ENCODE measurements around the gene SCNN1A.

SCNN1A gene

DNA sequence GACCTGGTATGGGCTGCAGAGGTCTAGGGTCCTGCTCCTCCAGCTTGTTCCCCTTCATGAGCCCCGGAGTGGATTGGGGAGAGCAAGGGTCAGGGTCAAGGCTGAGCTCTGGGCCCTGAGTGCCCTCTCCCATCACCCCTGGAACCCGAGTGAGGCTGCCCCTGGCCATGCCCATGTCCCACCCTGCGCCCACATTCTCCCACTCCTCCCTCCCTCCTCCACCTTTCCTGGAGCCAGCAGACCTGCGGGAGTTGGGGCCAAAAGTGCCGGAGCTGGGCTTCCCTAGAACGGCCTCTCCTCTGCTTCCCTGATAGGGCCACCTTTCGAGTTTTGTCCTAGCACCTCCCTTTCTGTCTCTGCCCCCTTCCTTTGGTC lies 590 bp downstream of the SCNN1A start:
- TF ChIP-seq, protein P1, sequence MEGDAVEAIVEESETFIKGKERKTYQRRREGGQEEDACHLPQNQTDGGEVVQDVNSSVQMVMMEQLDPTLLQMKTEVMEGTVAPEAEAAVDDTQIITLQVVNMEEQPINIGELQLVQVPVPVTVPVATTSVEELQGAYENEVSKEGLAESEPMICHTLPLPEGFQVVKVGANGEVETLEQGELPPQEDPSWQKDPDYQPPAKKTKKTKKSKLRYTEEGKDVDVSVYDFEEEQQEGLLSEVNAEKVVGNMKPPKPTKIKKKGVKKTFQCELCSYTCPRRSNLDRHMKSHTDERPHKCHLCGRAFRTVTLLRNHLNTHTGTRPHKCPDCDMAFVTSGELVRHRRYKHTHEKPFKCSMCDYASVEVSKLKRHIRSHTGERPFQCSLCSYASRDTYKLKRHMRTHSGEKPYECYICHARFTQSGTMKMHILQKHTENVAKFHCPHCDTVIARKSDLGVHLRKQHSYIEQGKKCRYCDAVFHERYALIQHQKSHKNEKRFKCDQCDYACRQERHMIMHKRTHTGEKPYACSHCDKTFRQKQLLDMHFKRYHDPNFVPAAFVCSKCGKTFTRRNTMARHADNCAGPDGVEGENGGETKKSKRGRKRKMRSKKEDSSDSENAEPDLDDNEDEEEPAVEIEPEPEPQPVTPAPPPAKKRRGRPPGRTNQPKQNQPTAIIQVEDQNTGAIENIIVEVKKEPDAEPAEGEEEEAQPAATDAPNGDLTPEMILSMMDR (IDR thresholded peaks at IDR 0.05; ENCODE audit: low read depth, low read length, missing control alignments): no peak
- in situ Hi-C loops (cut with HindIII; ENCODE audit: low sequenced_read_pairs): no loop called here
- DNase-seq (ENCODE audit: low read depth): no peak
- no peak overlapping the region for H3K4me3 ChIP-seq (ENCODE audit: low read depth, low read length)

DNA sequence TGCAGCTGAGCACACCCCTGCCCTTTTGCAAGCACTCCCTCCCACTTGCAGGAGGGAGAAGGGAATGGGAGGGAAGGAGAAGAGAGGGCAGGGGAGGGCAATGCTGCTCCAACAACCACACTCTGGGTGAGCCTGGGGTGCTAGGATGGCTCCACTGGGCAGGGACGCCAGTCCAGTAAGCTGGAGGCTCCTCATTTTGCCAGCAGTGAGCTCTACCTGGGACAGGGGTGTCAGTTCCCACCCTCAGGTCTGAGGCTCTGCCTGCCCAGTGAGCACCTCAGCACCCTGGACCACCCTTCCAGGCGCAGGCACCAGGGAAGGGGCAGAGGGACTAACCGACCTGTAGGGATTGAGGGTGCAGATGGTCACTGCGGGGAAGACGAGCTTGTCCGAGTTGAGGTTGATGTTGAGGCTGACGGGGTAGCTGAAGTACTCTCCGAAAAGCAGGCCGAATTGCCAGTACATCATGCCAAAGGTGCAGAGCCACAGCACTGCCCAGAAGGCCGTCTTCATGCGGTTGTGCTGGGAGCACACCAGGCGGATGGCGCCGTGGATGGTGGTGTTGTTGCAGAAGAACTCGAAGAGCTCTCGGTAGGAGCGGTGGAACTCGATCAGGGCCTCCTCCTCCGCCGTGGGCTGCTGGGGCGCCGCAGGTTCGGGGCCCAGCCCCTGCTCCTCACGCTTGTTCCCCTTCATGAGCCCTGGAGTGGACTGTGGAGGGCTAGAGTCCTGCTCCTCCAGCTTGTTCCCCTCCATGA lies 1.2 kb downstream of the SCNN1A start:
- DNase-seq (ENCODE audit: low read depth): no peak
- TF ChIP-seq, protein P1 (IDR thresholded peaks at IDR 0.05; ENCODE audit: low read depth, low read length, missing control alignments): no peak
- H3K4me3 ChIP-seq (ENCODE audit: low read depth, low read length): no peak overlapping the region
- in situ Hi-C loops (cut with HindIII; ENCODE audit: low sequenced_read_pairs): no loop called here

DNA sequence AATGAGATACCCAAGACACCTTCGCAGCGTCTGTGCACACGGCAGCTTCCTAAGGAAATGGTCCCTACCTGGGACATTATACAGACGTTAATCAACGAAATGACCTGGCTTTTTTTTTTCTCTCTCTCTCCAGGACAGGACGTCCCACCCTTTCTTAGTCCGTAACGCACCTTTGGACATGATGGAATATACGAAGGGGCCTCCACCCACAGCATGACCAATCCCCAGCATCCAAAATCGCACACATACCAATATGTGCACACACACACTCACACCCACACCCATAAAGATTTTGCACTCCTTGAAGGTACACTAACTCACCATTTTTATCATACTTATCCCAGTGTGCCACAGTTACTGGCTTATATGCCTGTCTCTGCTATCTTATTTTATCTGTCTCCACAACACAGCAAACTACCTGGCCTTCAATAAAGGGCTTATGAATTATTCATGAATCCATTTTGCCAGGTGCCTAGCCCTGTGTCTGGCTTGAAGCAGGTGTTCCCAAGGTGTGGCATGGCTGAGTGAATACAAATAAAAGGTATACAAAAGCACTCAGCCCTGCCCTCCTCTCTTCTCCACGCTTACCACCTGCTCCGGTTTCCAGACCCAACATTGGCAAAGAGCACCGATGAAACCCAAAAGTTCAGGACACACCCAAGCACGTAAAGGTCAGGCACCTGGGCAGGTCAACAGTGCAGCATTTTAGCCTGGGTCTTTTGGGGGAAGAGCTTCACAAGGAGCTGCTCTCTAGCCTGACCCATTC lies 2.2 kb downstream of the SCNN1A start:
- TF ChIP-seq, protein P1 (IDR thresholded peaks at IDR 0.05; ENCODE audit: low read depth, low read length, missing control alignments): no peak
- in situ Hi-C loops (cut with HindIII; ENCODE audit: low sequenced_read_pairs): no loop called here
- no peak overlapping the region for H3K4me3 ChIP-seq (ENCODE audit: low read depth, low read length)
- DNase-seq (ENCODE audit: low read depth): no peak

DNA sequence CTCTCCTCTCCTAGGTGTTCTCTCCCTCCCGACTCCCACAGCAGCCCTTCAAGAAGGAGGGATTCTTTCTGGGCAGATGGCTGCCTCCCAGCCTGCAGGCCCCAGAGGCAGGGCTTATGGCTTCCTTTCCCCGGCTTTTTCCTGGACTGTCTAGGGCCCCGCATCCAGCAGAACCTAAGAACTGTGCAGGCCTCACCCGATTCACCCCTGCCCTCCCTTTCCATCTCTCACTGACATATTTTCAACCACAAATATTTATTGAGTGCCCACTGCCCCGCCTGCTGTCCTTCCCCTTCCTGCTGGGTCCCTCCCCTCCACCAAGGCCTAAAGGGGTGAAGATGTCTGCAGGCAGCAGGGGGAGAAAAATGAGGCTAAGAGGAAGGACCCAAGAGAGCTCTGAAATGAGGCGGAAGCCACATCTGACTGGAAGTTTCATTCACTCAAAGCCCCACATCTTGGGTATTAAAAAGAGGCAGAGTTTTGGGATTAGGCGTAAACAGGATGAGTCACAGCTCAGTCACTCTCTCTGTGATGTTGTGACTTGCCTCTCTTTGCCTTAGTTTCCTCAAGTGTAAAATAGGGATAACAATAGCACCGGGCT lies 2.9 kb downstream of the SCNN1A start:
- peak; percentile 44 for DNase-seq (ENCODE audit: low read depth)
- no peak overlapping the region for H3K4me3 ChIP-seq (ENCODE audit: low read depth, low read length)
- TF ChIP-seq, protein P1 (IDR thresholded peaks at IDR 0.05; ENCODE audit: low read depth, low read length, missing control alignments): no peak
- in situ Hi-C loops (cut with HindIII; ENCODE audit: low sequenced_read_pairs): no loop called here

DNA sequence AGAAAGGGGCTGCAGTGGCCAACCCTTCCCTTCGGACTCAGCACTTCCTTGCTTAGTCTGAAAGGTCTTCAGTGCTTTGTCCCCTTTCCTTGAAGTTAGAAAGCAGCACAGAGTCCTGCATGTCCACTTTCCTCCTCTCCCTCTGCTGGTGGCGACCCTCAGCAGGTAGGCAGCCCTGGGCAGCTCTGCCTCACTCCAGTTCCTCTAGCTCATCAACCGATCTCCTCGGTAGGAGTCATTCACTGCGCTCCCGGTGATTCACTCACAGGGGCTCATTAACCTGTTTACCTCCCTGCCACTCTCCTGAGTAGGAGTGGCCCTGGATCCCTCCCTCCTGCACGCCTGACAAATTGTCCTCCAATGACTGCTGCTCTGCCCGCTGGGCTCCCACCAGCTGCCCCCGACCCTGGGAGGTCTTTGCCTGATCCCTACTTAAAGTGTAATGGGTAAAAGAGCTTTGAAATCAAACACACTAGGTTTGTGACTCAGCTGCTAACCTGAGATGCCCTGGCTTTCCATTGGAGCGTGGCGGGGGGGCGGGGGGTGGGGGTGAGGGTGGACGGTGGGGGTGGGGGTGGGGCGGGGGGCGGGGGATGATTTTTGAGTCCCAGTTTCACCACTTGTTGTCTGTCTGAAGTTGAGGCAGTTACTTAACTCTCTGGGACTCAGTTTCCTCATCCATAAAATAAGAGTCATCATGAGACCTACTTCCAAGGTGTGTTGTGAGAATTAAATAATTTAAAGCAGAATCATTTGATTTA lies 4.2 kb downstream of the SCNN1A start:
- in situ Hi-C loops (cut with HindIII; ENCODE audit: low sequenced_read_pairs): no loop called here
- TF ChIP-seq, protein P1 (IDR thresholded peaks at IDR 0.05; ENCODE audit: low read depth, low read length, missing control alignments): peak; percentile 47

DNA sequence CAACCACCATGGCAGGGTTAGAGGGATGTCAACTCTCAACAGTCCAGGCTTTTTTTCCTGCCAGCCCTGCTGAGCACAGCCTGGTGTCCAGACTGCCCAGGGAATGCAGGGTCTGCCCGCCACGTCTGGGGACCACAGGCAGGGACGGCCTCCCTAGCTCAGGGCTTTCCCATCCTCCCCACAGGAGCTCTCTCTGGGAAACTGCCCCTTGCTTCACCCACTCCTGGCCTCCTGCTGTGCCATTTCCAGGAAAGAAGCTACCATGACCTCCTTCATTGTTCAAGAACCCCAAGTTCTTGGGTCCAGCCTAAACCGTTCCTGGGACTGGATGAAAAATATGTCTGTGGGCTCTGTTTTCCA lies 4.8 kb downstream of the SCNN1A start:
- no peak for DNase-seq (ENCODE audit: low read depth)
- TF ChIP-seq, protein P1 (IDR thresholded peaks at IDR 0.05; ENCODE audit: low read depth, low read length, missing control alignments): no peak
- in situ Hi-C loops (cut with HindIII; ENCODE audit: low sequenced_read_pairs): no loop called here
- no peak overlapping the region for H3K4me3 ChIP-seq (ENCODE audit: low read depth, low read length)

More for the DNA sequence above, 4.2 kb downstream of the SCNN1A start:
- peak; percentile 50 for DNase-seq (ENCODE audit: low read depth)
- no peak overlapping the region for H3K4me3 ChIP-seq (ENCODE audit: low read depth, low read length)

All from astrocyte of the cerebellum (primary cell).